ENCODE measurements around the gene RPS21. TPM values are rescaled to one million over a fixed set of nuclear protein-coding genes. Genes with fewer than 3 reads are reported as not detected.

The RPS21 gene
- polyA plus RNA-seq, 1 of the 3 experiments (the other 2 are of a cell fraction) = 16,625 TPM

DNA sequence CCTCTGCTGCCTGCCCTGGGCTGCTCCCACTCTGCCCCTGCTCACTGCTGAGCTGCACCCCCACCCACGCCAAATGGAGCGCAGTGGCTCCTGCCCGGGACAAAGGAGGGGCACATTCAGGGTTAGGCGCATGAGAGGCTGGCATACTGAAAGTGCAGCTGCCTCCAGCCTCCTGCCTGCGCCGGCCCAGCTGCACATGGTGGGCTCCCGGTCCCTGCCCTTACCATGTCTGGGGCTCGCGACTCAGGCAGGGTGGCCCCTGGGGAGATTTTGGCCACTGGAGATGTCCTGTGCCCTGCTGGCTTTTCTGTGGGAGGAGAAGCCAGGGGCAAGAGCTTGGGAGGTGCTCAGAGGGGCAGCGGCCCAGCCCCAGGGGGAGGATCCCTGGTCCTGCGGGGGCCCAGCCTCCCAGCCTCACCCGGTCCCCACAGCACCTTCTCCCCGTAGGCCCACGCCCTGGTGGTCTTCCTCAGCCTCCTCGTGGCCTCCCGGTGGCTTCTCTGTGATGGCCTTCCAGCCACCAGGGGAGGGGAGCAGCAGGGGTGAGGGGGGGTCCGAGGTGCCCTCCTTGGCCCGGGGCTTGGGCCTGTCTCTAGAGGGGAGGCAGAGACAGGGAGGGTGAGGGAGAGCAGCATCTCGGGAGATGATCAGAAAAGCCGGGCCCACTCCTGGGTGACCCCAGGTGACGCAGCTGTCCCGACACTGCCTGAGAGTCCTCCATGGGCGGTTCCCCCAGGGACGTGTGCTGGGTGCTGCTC lies 28.6 kb downstream of the RPS21 start (continued):
- TF ChIP-seq CHD2 (IDR thresholded peaks at IDR 0.05; ENCODE audit: low read length, partially characterized antibody) (no peak), NRF1 (IDR thresholded peaks at IDR 0.05; ENCODE audit: low read depth, low read length) (no peak), FOXJ3 (CRISPR knock-in tag; IDR thresholded peaks at IDR 0.05) (no peak)
- TF ChIP-seq, protein P1, sequence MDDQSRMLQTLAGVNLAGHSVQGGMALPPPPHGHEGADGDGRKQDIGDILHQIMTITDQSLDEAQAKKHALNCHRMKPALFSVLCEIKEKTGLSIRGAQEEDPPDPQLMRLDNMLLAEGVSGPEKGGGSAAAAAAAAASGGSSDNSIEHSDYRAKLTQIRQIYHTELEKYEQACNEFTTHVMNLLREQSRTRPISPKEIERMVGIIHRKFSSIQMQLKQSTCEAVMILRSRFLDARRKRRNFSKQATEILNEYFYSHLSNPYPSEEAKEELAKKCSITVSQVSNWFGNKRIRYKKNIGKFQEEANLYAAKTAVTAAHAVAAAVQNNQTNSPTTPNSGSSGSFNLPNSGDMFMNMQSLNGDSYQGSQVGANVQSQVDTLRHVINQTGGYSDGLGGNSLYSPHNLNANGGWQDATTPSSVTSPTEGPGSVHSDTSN (IDR thresholded peaks at IDR 0.05) = no peak

DNA sequence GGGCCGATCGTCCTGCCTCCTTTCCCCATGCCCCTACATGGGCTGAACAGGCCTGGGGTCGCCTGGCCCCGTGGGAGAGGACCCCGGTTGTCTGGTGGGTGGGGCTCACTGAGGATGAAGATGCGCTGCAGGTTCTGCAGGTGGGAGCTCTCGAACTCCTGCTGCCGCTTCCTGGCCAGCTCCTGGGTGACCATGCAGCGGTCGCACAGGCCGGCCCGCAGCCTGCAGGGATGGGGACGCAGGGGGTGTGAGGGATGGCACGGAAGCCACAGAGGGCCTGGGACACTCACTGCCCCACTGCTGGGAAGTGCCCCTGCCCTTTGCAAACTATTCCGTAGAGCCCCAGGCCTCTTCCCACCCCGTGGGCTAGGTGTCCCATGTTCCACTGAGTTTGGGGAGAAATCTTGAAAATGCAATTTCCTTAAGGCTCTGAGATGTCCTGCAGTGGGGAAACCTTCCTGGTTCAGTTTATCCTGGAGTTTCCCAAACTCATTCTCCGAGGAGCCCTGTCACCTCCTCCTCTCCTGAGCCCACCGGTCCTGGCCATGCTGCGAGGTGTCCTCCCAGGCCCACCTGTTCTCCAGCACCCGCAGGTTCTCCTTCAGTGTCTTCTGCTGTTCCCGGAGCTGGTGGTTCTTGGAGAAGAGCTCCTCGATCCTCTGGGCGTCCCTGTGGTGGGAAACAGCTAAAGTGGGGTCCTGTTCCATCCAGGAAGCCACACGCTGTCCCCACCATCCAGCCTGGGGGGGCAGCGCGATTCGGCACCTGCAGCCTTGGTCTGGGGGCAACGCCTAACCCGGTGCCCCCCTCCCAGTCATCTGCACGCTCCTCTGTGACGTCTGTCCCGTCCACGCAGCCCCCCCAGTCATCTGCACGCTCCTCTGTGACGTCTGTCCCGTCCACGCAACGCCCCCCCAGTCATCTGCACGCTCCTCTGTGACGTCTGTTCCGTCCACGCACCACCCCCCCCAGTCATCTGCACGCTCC lies 30.0 kb downstream of the RPS21 start:
- Histone ChIP-seq H4K20me1 (ENCODE audit: insufficient read depth) (no peaks in the 10 kb centered on the region), H2AFZ (ENCODE audit: low read depth) (no peak overlapping the region), H3K9ac (no peak overlapping the region), H3K4me1 (ENCODE audit: control insufficient read depth in 1 of 2, insufficient read depth in 2 of 2, low read depth in 1 of 2, low read length in 1 of 2) (no peaks in the 10 kb centered on the region; a peak in 1 of 4 replicates), H3F3A (replicated peaks; ENCODE audit: insufficient read depth) (no peaks in the 10 kb centered on the region), H3K4me2 (no peak overlapping the region), H3K9me3 (no peaks in the 10 kb centered on the region), H3K36me3 (replicated peaks in 1 of 2; ENCODE audit: control insufficient read depth in 1 of 2, insufficient read depth in 2 of 2, low read length in 1 of 2) (no peaks in the 10 kb centered on the region), H3K4me3 (ENCODE audit: low read depth in 2 of 2, low read length in 1 of 2) (no peak overlapping the region), H3K79me2 (ENCODE audit: insufficient read depth) (no peaks in the 10 kb centered on the region), H3K27me3 (ENCODE audit: insufficient read depth) (no peaks in the 10 kb centered on the region), H3K27ac (ENCODE audit: low read depth in 2 of 2, low read length in 1 of 2) (no peak overlapping the region), H3K9me2 (no peaks in the 10 kb centered on the region)
- WGBS (ENCODE audit: low lambda C conversion rate) = 64% methylated on average over 28 of the region's 43 CpGs
- ChIA-PET POLR2A (no interaction called here), CTCF (interaction anchor here (1.6 kb wide), 1 partner anchor 200 kb away, joined by 5 read pairs; no protein-coding TSS in a partner anchor)
- TF ChIP-seq RAD21 (IDR thresholded peaks at IDR 0.05; ENCODE audit: low read length) (no peak), SIN3A (IDR thresholded peaks at IDR 0.05; ENCODE audit: borderline replicate concordance, low read depth, low read length) (no peak), MEF2A (IDR thresholded peaks at IDR 0.05; ENCODE audit: borderline replicate concordance, low read depth) (no peak), GATA2 (CRISPR knock-in tag; IDR thresholded peaks at IDR 0.05) (no peak), RFX5 (IDR thresholded peaks at IDR 0.05; ENCODE audit: low read length) (no peak), CHD2 (IDR thresholded peaks at IDR 0.05; ENCODE audit: low read length, partially characterized antibody) (no peak), MXI1 (IDR thresholded peaks at IDR 0.05; ENCODE audit: low read depth, low read length) (no peak), TAF1 (IDR thresholded peaks at IDR 0.05; ENCODE audit: borderline replicate concordance, low read depth, low read length) (no peak), NRF1 (IDR thresholded peaks at IDR 0.05; ENCODE audit: low read depth, low read length) (no peak), NFIC (IDR thresholded peaks at IDR 0.05; ENCODE audit: borderline replicate concordance) (no peak)
- TF ChIP-seq, protein P2, sequence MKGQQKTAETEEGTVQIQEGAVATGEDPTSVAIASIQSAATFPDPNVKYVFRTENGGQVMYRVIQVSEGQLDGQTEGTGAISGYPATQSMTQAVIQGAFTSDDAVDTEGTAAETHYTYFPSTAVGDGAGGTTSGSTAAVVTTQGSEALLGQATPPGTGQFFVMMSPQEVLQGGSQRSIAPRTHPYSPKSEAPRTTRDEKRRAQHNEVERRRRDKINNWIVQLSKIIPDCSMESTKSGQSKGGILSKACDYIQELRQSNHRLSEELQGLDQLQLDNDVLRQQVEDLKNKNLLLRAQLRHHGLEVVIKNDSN (IDR thresholded peaks at IDR 0.05; ENCODE audit: borderline replicate concordance, low read depth) = no peak
- TF ChIP-seq, protein P3, sequence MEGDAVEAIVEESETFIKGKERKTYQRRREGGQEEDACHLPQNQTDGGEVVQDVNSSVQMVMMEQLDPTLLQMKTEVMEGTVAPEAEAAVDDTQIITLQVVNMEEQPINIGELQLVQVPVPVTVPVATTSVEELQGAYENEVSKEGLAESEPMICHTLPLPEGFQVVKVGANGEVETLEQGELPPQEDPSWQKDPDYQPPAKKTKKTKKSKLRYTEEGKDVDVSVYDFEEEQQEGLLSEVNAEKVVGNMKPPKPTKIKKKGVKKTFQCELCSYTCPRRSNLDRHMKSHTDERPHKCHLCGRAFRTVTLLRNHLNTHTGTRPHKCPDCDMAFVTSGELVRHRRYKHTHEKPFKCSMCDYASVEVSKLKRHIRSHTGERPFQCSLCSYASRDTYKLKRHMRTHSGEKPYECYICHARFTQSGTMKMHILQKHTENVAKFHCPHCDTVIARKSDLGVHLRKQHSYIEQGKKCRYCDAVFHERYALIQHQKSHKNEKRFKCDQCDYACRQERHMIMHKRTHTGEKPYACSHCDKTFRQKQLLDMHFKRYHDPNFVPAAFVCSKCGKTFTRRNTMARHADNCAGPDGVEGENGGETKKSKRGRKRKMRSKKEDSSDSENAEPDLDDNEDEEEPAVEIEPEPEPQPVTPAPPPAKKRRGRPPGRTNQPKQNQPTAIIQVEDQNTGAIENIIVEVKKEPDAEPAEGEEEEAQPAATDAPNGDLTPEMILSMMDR (IDR thresholded peaks at IDR 0.05) = no peak
- TF ChIP-seq, protein P4, sequence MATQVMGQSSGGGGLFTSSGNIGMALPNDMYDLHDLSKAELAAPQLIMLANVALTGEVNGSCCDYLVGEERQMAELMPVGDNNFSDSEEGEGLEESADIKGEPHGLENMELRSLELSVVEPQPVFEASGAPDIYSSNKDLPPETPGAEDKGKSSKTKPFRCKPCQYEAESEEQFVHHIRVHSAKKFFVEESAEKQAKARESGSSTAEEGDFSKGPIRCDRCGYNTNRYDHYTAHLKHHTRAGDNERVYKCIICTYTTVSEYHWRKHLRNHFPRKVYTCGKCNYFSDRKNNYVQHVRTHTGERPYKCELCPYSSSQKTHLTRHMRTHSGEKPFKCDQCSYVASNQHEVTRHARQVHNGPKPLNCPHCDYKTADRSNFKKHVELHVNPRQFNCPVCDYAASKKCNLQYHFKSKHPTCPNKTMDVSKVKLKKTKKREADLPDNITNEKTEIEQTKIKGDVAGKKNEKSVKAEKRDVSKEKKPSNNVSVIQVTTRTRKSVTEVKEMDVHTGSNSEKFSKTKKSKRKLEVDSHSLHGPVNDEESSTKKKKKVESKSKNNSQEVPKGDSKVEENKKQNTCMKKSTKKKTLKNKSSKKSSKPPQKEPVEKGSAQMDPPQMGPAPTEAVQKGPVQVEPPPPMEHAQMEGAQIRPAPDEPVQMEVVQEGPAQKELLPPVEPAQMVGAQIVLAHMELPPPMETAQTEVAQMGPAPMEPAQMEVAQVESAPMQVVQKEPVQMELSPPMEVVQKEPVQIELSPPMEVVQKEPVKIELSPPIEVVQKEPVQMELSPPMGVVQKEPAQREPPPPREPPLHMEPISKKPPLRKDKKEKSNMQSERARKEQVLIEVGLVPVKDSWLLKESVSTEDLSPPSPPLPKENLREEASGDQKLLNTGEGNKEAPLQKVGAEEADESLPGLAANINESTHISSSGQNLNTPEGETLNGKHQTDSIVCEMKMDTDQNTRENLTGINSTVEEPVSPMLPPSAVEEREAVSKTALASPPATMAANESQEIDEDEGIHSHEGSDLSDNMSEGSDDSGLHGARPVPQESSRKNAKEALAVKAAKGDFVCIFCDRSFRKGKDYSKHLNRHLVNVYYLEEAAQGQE (IDR thresholded peaks at IDR 0.05; ENCODE audit: low read depth, low read length) = no peak
- TF ChIP-seq, protein P5, sequence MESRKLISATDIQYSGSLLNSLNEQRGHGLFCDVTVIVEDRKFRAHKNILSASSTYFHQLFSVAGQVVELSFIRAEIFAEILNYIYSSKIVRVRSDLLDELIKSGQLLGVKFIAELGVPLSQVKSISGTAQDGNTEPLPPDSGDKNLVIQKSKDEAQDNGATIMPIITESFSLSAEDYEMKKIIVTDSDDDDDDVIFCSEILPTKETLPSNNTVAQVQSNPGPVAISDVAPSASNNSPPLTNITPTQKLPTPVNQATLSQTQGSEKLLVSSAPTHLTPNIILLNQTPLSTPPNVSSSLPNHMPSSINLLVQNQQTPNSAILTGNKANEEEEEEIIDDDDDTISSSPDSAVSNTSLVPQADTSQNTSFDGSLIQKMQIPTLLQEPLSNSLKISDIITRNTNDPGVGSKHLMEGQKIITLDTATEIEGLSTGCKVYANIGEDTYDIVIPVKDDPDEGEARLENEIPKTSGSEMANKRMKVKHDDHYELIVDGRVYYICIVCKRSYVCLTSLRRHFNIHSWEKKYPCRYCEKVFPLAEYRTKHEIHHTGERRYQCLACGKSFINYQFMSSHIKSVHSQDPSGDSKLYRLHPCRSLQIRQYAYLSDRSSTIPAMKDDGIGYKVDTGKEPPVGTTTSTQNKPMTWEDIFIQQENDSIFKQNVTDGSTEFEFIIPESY (IDR thresholded peaks at IDR 0.05; ENCODE audit: borderline replicate concordance, low read depth) = no peak
- no peak for DNase-seq
